ENCODE data around the gene SLCO6A1. TPM values are rescaled to one million over a fixed set of nuclear protein-coding genes. Genes with fewer than 3 reads are reported as not detected.
A peak's percentile ranks its signal among the peaks of the same experiment; 100 is the strongest.
"Not testable (repeated sequence)": the region's sequence is repeated elsewhere in the genome, so short reads cannot be mapped to it uniquely, and the experiment has no call there.

SLCO6A1 gene
- total RNA-seq, 4 donors from 2014 or later: not detected

DNA sequence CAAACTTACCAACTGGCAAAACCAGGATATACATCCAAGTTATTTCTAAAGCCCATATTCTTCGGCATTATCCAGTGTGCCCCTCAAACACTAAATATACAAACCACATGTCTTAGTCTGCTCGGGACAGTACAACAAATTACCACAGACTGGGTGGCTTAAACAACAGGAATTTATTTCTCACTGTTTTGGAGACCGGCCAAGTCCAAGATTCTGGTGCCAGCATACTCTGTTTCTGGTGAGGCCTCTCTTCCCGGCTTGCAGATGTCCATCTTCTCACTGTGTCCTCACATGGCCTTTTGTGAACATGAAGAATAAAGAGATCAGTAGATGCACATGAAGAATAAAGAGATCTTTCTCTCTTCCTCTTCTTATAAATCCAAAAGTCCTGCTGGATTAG, 12.9 kb upstream of the SLCO6A1 start:
- Histone ChIP-seq H3K36me3 (no peaks in the 10 kb centered on the region), H3K4me1 (peaks cover 0 to 7% (median 0%) of the 10 kb centered on the region in 4 donors), H3K4me3 (no peak overlapping the region), H3K27me3 (no peaks in the 10 kb centered on the region), H3K9me3 (no peaks in the 10 kb centered on the region), H3K27ac (no peak overlapping the region)
- peak in 1 of 2 donors; percentile 47 for DNase-seq (ENCODE audit: low spot score in 2 of 2)
- TF ChIP-seq POLR2A (IDR thresholded peaks at IDR 0.05) (no peak), EP300 (IDR thresholded peaks at IDR 0.05) (no peak)
- TF ChIP-seq, protein P1, sequence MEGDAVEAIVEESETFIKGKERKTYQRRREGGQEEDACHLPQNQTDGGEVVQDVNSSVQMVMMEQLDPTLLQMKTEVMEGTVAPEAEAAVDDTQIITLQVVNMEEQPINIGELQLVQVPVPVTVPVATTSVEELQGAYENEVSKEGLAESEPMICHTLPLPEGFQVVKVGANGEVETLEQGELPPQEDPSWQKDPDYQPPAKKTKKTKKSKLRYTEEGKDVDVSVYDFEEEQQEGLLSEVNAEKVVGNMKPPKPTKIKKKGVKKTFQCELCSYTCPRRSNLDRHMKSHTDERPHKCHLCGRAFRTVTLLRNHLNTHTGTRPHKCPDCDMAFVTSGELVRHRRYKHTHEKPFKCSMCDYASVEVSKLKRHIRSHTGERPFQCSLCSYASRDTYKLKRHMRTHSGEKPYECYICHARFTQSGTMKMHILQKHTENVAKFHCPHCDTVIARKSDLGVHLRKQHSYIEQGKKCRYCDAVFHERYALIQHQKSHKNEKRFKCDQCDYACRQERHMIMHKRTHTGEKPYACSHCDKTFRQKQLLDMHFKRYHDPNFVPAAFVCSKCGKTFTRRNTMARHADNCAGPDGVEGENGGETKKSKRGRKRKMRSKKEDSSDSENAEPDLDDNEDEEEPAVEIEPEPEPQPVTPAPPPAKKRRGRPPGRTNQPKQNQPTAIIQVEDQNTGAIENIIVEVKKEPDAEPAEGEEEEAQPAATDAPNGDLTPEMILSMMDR (IDR thresholded peaks at IDR 0.05): no peak
- 23 to 34% methylated on average over 4 of the region's 4 CpGs for WGBS, 2 donors

DNA sequence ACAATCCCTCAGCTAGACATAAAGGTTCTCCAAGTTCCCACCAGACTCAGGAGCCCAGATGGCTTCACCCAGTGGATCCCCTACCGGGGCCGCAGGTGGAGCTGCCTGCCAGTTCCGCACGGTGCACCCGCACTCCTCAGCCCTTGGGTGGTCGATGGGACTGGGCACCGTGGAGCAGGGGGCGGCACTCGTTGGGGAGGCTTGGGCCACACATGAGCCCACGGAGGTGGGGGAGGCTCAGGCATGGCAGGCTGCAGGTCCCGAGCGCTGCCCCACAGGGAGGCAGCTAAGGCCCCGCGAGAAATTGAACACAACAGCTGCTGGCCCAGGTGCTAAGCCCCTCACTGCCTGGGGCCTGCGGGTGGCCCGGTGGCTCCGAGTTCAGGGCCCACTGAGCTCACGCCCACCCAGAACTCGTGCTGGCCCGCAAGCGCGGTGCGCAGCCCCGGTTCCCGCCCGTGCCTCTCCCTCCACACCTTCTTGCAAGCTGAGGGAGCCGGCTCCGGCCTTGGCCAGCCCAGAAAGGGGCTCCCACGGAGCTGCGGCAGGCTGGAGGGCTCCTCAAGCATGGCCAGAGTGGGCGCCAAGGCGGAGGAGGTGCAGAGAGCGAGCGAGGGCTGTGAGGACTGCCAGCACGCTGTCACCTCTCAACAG, 7.4 kb downstream of the SLCO6A1 start:
- H3K4me1 ChIP-seq: not testable (repeated sequence)

DNA sequence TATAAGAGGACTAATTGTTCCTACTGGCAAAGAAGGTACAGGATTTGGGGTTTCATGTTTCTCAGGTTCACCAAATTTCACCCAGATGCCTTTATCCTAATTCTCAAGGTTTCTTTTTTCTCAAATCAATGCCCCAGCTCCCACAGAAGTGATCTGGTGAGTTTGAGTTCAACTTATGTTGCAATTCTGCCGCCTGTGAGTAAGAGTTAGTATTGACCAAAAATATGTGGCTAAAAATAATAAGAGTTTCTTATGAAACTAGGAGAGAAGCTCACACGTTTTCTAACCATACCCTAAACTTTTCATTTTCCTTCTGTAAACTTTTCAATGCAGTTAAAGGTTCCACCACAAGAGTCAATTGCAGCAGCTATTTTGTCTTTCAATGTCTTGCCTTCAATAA, 15.1 kb downstream of the SLCO6A1 start:
- no peaks in the 10 kb centered on the region for H3K27me3 ChIP-seq
- H3K9me3 ChIP-seq: no peaks in the 10 kb centered on the region
- 65 to 72% methylated on average over 2 of the region's 2 CpGs for WGBS, 2 donors
- H3K27ac ChIP-seq: no peak overlapping the region
- TF ChIP-seq EP300 (IDR thresholded peaks at IDR 0.05) (no peak), POLR2A (IDR thresholded peaks at IDR 0.05) (no peak)
- TF ChIP-seq, protein P1 (IDR thresholded peaks at IDR 0.05): no peak
- DNase-seq (ENCODE audit: low spot score in 2 of 2): no peak
- no peak overlapping the region for H3K4me3 ChIP-seq
- H3K36me3 ChIP-seq: no peaks in the 10 kb centered on the region
- no peaks in the 10 kb centered on the region for H3K4me1 ChIP-seq

More for the DNA sequence above, 7.4 kb downstream of the SLCO6A1 start:
- H3K36me3 ChIP-seq; H3K27ac ChIP-seq; DNase-seq (ENCODE audit: low spot score in 2 of 2); H3K27me3 ChIP-seq; H3K4me3 ChIP-seq: not testable (repeated sequence)
- 96 to 98% methylated on average over 25 to 28 of the region's 35 CpGs for WGBS, 2 donors
- H3K9me3 ChIP-seq: peaks cover 0 to 11% (median 0%) of the 10 kb centered on the region in 4 donors

DNA sequence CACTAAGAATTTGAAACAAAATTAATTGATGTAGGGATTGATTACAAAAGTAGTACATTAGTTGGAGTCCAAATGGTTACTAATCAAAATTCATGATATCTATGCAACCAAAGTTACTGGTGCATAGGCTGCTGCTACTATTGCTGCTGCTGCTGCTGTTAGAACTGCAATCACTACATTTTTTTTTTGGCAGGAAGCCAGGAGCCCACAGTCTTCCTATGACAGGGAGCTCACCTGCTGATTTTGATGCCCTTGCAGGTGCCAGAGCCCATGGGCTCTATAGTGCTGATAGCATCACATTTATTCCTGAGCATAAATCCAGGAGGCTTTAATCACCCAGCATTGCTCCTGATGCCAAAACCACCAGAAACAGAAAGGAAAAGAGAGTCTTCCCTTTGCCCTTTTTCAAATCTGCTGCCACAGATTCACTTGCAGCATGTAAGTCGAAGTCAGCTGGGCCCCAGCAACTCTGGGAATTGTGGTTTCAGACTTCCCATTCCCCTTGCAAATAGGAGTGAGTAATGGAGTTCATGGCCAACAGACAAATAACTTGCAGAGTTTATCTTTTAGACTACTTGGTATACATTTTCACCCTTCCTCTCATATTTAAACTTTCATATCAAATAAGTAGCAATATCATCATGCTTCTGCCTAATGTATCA, 17.6 kb downstream of the SLCO6A1 start:
- no peak overlapping the region for H3K27ac ChIP-seq
- no peaks in the 10 kb centered on the region for H3K4me1 ChIP-seq
- TF ChIP-seq EP300 (IDR thresholded peaks at IDR 0.05) (no peak), POLR2A (IDR thresholded peaks at IDR 0.05) (no peak)
- TF ChIP-seq, protein P1 (IDR thresholded peaks at IDR 0.05): no peak
- WGBS, 2 donors: 33 to 58% methylated on average over 1 of the region's 1 CpG
- H3K4me3 ChIP-seq: no peak overlapping the region
- H3K36me3 ChIP-seq: no peaks in the 10 kb centered on the region
- no peaks in the 10 kb centered on the region for H3K9me3 ChIP-seq
- DNase-seq (ENCODE audit: low spot score in 2 of 2): no peak
- no peaks in the 10 kb centered on the region for H3K27me3 ChIP-seq

DNA sequence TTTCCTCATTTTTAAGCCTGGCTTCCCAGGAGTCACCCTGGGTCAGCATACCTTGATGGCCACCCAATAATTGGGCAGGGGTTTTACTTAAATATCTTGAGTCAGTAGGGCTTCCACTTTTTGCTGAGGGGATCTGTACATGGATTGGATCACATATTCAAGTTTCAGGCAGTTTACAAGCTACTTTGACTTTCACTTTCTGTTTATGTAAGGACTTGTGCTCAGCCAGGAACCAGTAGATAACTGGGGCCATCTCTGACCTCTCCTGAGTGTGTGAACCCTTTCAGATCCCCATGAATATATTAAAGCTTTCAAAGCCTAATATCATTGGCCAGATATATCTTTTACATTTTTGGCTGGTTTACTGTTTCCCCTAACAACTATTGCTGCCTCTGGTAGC, 45.1 kb downstream of the SLCO6A1 start:
- no peak overlapping the region for H3K4me3 ChIP-seq
- TF ChIP-seq, protein P1 (IDR thresholded peaks at IDR 0.05): no peak
- TF ChIP-seq EP300 (IDR thresholded peaks at IDR 0.05) (no peak), POLR2A (IDR thresholded peaks at IDR 0.05) (no peak)
- no peaks in the 10 kb centered on the region for H3K9me3 ChIP-seq
- H3K36me3 ChIP-seq: no peaks in the 10 kb centered on the region
- H3K27me3 ChIP-seq: no peaks in the 10 kb centered on the region
- no peak for DNase-seq (ENCODE audit: low spot score in 2 of 2)
- no peak overlapping the region for H3K27ac ChIP-seq
- no peaks in the 10 kb centered on the region for H3K4me1 ChIP-seq

Data from tibial nerve (tissue), 4 donors.